22Rv1 (cell line): ENCODE results near the gene RPS27.

ENCODE experiments used
- ZFX ChIP-seq: fragments of 450-650 bp; IDR thresholded peaks from 2 replicates; pipeline ENCODE4 v1.6.1; 2017; ENCODE audit warnings: antibody characterized with exemption, borderline replicate concordance
- TF ChIP-seq, protein P1 (sequence below): fragments of 450-650 bp; IDR thresholded peaks from 2 replicates; pipeline ENCODE4 v1.5.1; 2017; ENCODE audit warnings: mild to moderate bottlenecking

DNA sequence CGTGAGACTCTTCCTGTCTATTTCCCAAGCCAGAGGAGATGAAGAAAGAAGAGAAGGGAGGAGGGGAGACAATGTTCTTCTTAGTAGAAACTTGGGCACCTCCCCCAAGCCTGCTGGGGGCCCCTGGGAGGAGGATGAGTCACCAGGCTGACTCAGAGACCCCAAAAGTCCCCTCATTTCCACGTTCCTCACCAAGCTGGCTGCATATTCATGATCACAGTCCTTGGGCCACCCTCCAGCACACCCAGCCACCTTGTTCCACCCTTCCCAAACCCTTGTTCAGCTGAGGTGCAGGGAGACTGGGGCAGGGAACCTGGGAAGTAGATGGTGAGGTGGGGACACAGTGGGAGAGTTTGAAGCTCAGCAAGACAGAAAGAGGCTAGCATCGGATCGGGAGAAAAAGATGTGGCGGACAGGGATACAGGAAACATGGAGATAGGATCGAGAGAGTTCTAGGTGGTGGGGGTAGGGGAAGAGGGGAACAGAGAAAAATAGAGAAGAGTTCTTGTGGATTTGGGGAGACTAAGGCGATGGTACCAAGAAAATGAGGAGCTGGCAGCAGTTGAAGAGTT, 5.1 kb upstream of the RPS27 start:
- TF ChIP-seq, protein P1, sequence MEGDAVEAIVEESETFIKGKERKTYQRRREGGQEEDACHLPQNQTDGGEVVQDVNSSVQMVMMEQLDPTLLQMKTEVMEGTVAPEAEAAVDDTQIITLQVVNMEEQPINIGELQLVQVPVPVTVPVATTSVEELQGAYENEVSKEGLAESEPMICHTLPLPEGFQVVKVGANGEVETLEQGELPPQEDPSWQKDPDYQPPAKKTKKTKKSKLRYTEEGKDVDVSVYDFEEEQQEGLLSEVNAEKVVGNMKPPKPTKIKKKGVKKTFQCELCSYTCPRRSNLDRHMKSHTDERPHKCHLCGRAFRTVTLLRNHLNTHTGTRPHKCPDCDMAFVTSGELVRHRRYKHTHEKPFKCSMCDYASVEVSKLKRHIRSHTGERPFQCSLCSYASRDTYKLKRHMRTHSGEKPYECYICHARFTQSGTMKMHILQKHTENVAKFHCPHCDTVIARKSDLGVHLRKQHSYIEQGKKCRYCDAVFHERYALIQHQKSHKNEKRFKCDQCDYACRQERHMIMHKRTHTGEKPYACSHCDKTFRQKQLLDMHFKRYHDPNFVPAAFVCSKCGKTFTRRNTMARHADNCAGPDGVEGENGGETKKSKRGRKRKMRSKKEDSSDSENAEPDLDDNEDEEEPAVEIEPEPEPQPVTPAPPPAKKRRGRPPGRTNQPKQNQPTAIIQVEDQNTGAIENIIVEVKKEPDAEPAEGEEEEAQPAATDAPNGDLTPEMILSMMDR: no peak
- TF ChIP-seq ZFX: no peak
